ENCODE measurements around the gene CNNM3. TPM values are rescaled to one million over a fixed set of nuclear protein-coding genes. Genes with fewer than 3 reads are reported as not detected.

Gene CNNM3
- total RNA-seq, 4 donors from 2014 or later: 3.7 to 10.2 (median 5.5) TPM

DNA sequence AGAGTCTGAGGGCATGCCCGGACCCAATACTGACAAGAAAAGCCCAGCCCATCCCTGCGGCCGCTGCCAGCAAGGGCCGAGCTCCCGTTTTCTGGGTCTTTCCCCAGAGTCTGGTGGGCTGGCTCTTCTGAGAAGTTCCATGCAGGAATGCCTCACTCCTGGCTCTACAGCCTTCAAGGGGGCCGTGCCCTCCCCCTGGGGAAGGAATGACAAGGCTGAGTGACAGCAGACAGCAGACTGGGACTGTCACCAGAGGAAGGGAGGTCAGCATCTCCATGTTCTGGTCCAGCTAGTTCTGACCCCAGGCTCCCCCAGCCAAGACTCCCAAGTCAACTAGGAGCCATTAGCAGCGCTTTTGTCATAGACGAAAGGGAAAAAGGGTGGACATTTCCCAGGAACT lies 66.8 kb downstream of the CNNM3 start:
- Histone ChIP-seq H3K9me3 (no peaks in the 10 kb centered on the region), H3K27ac (peak overlapping the region; percentile 69 to 86 (median 76)), H3K27me3 (no peaks in the 10 kb centered on the region), H3K36me3 (no peaks in the 10 kb centered on the region), H3K4me3 (no peak overlapping the region), H3K4me1 (peaks cover 63 to 81% (median 72%) of the 10 kb centered on the region in 3 donors)
- intact Hi-C loops (cut with DNase I): no loop called here
- WGBS, 2 donors: 38 to 44% methylated on average over 3 to 7 of the region's 8 CpGs
- no peak for TF ChIP-seq POLR2A (IDR thresholded peaks at IDR 0.05)
- no peak for TF ChIP-seq CTCF (IDR thresholded peaks at IDR 0.05)
- no peak for DNase-seq

GRCh38 chr2:96883306-96883705 lies 67.2 kb downstream of the CNNM3 start:
- peak overlapping the region in 3 of 4 donors; percentile 69 to 86 (median 79) for H3K27ac ChIP-seq
- TF ChIP-seq CTCF (IDR thresholded peaks at IDR 0.05): no peak
- TF ChIP-seq POLR2A (IDR thresholded peaks at IDR 0.05): no peak
- intact Hi-C loops (cut with DNase I): no loop called here

More at GRCh38 chr2:96883306-96883705, 67.2 kb downstream of the CNNM3 start:
- Histone ChIP-seq H3K4me1 (peaks cover 67 to 81% (median 72%) of the 10 kb centered on the region in 3 donors), H3K4me3 (no peak overlapping the region), H3K36me3 (no peaks in the 10 kb centered on the region), H3K27me3 (no peaks in the 10 kb centered on the region), H3K9me3 (no peaks in the 10 kb centered on the region)
- no peak for DNase-seq
- WGBS, 2 donors: 57 to 58% methylated on average over 5 to 8 of the region's 9 CpGs

Small RNA genes lying within 50 kb of the gene (small RNA-seq; reads per million reads assigned to genes)
- gene MIR3127: 0.60 to 0.95 (median 0.63) reads per million in 4 donors

Other genes starting within 250 kb of the CNNM3 start
- 10 to 100 TPM; 16.0 to 45.2 (median 18.1) TPM for gene KANSL3, start 178.0 kb upstream of the CNNM3 start, total RNA-seq
- gene FER1L5, start 173.5 kb upstream of the CNNM3 start, total RNA-seq: under 1 TPM in 2 of 4 donors, not detected in 2; 0.13 to 0.19 TPM
- 10 to 100 TPM in 2 of 4 donors, 1 to 10 TPM in 2; 7.4 to 12.6 (median 10.5) TPM for gene LMAN2L, start 76.2 kb upstream of the CNNM3 start, total RNA-seq
- gene CNNM4, start 55.4 kb upstream of the CNNM3 start, total RNA-seq: 1 to 10 TPM; 3.4 to 8.5 (median 6.7) TPM
- gene ANKRD23, start 27.8 kb downstream of the CNNM3 start, total RNA-seq: 1 to 10 TPM in 3 of 4 donors, under 1 TPM in 1; 1.00 to 3.4 (median 2.1) TPM
- 10 to 100 TPM in 3 of 4 donors, 1 to 10 TPM in 1; 7.1 to 17.2 (median 14.0) TPM for gene ANKRD39, start 41.7 kb downstream of the CNNM3 start, total RNA-seq
- 10 to 100 TPM in 2 of 4 donors, 1 to 10 TPM in 2; 7.4 to 23.8 (median 12.8) TPM for gene SEMA4C, start 53.8 kb downstream of the CNNM3 start, total RNA-seq
- gene FAM178B, start 170.3 kb downstream of the CNNM3 start, total RNA-seq: under 1 TPM in 1 of 4 donors, not detected in 3; 0.72 TPM